Right renal cortex interstitium (tissue), 3 donors: ENCODE results near the gene HECTD3. TPM values are rescaled to one million over a fixed set of nuclear protein-coding genes. Genes with fewer than 3 reads are reported as not detected.

ENCODE experiments used
- DNase-seq, 3 donors: peaks; one replicate each; pipeline ENCODE4 v3.0.0-alpha.2; 2013; ENCODE audit warnings: low read depth in 3 of 3, low spot score in 2 of 3
- polyA plus RNA-seq, 3 donors: library from polyadenylated mRNA; unstranded; fragments of 120-200 nt; gene quantifications; one replicate each; pipeline ENCODE4 v1.2.1, GENCODE V29; 2013; ENCODE audit not compliant: insufficient read length in 3 of 3

The HECTD3 gene
- 10 to 100 TPM; 31.1 to 31.9 (median 31.6) TPM for polyA plus RNA-seq

- peak in 2 of 3 donors; percentile 45 to 63 for DNase-seq
Observed at GRCh38 chr1:45010855-45011811, at the start of gene HECTD3. TSS of gene HECTD3 (minus strand) at chr1:45011324. CDS start at chr1:45011257, 67 bp downstream.

GRCh38 chr1:45059829-45060228, 48.7 kb upstream of the HECTD3 start:
- no peak for DNase-seq

- no peak for DNase-seq
Observed at GRCh38 chr1:45057542-45057941, 46.4 kb upstream of the HECTD3 start.

- no peak for DNase-seq
Observed at GRCh38 chr1:45051005-45051772, 40.1 kb upstream of the HECTD3 start.

GRCh38 chr1:45047032-45047431, 35.9 kb upstream of the HECTD3 start:
- no peak for DNase-seq

- DNase-seq: no peak
Observed at GRCh38 chr1:45044916-45045315, 33.8 kb upstream of the HECTD3 start.

GRCh38 chr1:45043094-45043493, 32.0 kb upstream of the HECTD3 start:
- no peak for DNase-seq

GRCh38 chr1:45040297-45040696, 29.2 kb upstream of the HECTD3 start:
- no peak for DNase-seq

GRCh38 chr1:45038661-45039364, 27.7 kb upstream of the HECTD3 start:
- no peak for DNase-seq

GRCh38 chr1:45038240-45038639, 27.1 kb upstream of the HECTD3 start:
- DNase-seq: no peak

- DNase-seq: no peak
Observed at GRCh38 chr1:45037456-45037855, 26.3 kb upstream of the HECTD3 start.

GRCh38 chr1:45035631-45036301, 24.6 kb upstream of the HECTD3 start:
- DNase-seq: no peak

- no peak for DNase-seq
Observed at GRCh38 chr1:45033356-45033755, 22.2 kb upstream of the HECTD3 start.

GRCh38 chr1:45032837-45033236, 21.7 kb upstream of the HECTD3 start:
- DNase-seq: no peak

GRCh38 chr1:45026446-45026845, 15.3 kb upstream of the HECTD3 start:
- no peak for DNase-seq

- no peak for DNase-seq
Observed at GRCh38 chr1:45023663-45024062, 12.5 kb upstream of the HECTD3 start.

- no peak for DNase-seq
Observed at GRCh38 chr1:45018599-45019230, 7.6 kb upstream of the HECTD3 start.

- DNase-seq: no peak
Observed at GRCh38 chr1:45016767-45017166, 5.6 kb upstream of the HECTD3 start.

GRCh38 chr1:45016090-45016697, 5.1 kb upstream of the HECTD3 start:
- no peak for DNase-seq
